Measurements from ENCODE around the gene TMCC2.

Gene TMCC2

DNA sequence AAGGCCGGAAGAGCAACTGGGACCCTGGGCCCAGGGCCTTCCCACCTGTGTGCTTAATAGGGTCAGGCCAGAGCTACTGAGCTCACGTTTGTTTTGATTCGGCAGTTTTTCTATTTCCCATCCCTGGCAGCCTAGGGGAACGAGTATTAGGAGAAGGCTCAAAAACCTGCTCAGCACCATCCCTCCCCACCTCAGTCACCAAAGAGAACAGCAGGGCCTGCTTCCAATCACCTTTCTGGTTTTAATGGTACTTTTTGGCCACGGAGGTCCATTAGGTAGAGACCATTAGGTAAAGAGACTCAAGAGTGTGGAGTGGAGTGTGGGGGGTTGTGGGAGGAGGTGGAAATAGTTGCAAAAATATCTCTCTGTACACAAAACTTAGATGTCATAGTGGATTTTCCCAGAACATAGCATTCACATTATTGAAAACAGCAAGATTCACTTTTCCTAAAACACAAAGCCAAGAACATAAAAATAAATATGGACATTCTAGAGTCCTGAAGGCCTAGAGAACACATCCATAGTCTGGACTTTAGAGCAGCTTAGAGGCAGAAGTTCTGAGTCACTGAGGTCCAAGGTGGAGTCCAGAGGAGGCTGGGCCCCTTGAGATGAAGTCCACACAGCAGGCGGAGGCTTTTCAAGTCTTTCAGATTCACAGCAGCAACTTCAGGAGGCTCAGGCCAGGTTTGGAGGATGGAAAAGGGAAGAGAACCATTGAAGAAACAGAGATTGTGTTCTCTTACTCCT is 74.3 kb downstream of the TMCC2 start:
- no peak for TF ChIP-seq GATA3 (IDR thresholded peaks at IDR 0.05; ENCODE audit: low read depth, low read length)
- TF ChIP-seq GATA2 (IDR thresholded peaks at IDR 0.05; ENCODE audit: low read depth, low read length) = no peak

DNA sequence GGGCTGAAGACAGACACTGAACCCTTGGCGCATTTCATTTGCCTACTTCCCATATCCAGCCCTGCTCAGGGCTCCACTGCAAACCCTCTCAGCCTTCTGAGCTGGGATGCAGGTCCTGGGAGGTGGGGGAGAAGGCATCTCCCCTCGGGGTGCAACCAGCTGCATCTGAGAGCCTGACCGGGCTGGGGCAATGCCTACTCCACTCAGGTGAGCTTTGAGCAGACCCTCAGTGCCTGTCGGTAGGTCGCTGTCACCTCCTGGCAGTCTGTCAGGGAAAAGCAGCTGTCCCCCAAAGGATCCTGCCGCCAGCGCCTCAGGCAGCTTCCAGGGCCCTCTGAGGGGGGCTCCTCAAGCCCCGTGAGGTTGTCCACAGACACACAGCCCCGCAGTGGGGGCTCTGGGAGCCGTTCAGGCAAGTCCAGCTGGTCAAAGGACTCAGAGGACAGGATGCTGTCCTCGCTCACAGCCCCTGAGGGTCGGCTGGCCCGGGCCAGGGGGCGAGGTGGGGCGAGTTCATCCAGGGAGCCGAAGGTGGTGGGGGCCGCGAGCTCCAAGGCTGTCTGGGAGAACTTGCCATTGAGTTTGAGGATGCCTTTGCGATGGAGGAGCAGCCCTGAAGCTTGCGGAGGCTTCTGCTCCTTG is 75.6 kb downstream of the TMCC2 start:
- TF ChIP-seq GATA2 (IDR thresholded peaks at IDR 0.05; ENCODE audit: low read depth, low read length) (no peak), GATA3 (IDR thresholded peaks at IDR 0.05; ENCODE audit: low read depth, low read length) (no peak)

DNA sequence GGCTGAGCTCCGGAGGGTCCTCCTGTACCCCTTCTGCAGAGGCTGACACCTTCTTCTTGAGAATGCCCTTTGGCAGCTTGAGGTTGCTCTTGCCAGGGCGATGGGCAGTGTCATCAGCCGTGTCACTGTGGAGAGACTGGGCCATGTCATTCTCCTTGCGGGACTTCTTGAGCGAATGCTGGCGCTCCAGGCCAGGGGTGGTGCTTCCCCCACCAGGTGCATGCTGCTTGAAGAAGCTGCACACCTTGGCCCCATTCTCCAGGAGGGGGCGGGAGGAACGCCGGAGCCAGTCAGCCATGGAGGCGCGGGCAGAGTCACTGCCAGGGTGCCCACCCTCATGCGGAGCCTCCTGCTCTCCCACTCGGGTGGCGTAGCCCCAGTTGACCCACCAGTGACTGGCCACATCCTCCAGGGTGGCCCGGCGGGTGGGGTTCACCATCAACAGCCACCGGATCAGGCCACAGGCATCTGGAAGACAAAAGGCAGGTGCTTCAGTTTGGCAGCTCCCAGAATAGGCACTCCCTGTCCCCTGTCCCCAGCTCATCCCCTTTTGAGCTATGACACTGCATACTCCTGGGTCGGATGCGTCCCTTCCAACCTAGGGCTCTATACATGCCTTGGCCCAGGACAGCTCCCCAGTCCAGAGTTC is 76.4 kb downstream of the TMCC2 start:
- TF ChIP-seq GATA2 (IDR thresholded peaks at IDR 0.05; ENCODE audit: low read depth, low read length) (no peak), GATA3 (IDR thresholded peaks at IDR 0.05; ENCODE audit: low read depth, low read length) (no peak)

DNA sequence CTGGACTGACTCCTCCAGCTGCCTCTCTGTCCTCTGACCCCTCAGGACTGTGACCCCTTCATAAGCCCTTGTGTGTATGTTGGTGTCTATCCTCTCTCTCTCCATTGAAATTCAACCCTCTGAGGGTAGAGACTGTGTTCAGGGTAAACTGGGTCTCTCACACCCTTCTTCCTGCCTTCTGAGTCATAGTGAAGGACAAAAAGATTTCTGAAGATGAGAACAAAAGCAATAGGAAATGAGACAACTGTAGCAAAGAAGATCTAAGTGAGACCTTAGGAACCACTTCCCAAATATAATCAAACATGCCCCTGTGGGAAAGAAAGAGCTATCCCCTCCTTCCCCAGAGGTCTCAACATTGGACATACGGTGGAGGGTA is 76.9 kb downstream of the TMCC2 start:
- TF ChIP-seq GATA3 (IDR thresholded peaks at IDR 0.05; ENCODE audit: low read depth, low read length) (no peak), GATA2 (IDR thresholded peaks at IDR 0.05; ENCODE audit: low read depth, low read length) (no peak)

DNA sequence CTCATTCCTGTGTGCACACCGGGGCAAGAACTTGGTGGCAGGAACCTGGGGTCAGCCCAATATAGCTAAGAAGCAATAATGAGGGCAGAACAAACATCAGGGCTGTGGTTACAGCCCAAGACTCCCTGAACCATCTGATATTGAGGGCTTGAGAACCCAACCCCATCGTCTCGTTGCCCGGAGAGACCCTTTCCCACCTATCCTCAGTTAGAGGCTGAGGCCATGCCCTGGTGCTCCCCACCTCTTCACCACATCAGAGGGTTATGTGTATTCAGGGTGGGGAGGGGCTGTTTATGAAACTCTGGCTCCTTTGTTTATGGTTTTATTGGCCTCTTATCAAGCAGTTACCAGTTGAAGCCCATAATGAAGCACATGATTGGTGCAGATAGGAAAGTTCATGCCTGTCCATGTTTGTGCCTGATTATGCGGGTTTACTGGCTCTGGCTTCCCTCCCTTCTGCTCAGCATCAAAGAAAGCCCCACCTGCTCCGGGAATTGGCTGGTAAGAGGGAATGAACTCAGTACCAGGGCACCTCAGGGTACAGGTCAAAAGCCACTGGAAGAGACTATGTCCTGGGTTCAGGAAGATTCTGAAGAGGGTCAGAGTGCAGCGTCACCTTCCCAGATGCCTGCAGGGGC is 79.3 kb downstream of the TMCC2 start:
- TF ChIP-seq GATA3 (IDR thresholded peaks at IDR 0.05; ENCODE audit: low read depth, low read length) = no peak
- no peak for TF ChIP-seq GATA2 (IDR thresholded peaks at IDR 0.05; ENCODE audit: low read depth, low read length)

DNA sequence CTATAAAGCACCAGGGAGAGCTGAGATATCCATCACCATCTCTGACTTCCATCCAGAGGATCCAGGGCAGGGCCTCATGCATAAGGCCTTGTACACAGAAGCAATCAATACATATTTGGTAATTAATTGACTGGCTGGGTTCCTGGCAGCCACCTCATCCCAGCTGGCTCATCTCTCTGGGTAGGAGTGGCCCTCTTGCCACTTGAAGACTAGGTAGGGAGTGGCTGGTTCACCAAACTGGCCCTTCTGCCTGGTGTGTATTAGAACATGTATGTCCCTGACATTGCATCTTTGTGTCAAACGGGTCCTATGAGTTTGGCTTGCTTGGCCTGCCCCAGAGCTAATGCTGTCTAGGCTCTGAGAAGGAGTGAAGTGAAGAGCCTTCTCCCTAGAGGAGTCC is 82.0 kb downstream of the TMCC2 start:
- no peak for TF ChIP-seq GATA2 (IDR thresholded peaks at IDR 0.05; ENCODE audit: low read depth, low read length)
- no peak for TF ChIP-seq GATA3 (IDR thresholded peaks at IDR 0.05; ENCODE audit: low read depth, low read length)

DNA sequence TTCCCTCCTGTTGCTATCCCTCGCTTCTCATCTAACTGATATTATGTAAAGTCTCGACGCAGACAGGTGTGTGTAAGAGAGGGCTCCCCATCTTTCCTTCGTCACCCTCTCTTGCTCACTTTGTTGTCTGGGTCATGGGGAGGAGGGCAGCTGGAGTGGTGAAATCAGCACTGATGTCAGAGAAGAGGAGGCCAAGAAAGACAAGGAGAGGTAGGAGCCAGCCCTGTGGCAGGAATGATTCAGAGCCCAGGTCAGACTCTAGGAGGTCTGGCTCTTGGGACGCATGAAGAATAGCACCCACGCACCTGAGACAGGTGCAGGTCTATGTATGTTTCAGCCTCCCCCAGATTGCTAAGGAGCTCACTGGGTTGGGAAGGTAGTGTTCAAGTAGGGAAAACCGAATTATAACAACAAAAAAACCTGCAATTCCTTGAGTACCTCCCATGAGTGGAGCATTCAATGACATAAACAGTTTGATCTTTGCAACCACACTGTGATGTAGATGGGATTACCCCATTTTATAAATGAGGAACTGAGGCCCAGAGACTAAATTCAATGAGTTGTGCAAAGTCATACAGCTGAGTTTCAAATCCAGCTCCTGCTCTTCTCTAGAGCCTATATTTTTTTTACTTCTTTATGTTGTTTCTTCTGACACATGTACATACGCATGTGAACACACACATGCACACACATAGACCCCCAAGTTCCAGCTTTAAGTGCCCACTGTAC is 83.4 kb downstream of the TMCC2 start:
- no peak for TF ChIP-seq GATA3 (IDR thresholded peaks at IDR 0.05; ENCODE audit: low read depth, low read length)

DNA sequence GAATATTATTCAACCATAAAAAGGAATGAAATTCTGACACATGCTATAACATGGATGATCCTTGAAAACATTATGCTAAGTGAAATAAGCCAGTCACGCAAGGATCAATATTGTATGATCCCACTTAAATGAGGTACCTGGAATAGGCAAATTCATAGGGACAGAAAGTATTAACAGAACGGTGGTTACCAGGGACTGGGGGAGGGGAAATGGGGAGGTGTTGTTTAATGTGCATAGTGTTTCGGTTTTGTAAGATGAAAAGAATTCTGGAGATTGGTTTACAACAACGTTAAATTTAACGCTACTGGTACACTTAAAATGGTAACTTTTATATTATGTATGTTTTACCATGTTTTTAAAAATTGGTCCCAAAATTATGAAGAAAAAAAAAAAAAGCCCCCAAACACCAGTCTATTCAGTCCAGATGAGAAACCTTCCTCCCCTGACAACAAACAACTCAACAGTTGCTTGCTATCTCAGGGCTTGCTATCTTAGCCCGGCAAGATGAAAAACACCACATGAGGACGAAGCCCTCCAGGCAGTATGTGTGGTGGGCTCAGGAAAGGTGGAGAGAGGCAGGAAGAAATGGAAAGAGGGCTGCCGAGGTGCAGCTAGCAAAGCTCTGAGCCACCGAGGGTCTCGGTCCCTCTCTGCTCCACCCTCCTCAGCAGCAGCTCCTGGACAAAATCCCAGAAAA is 85.3 kb downstream of the TMCC2 start:
- TF ChIP-seq GATA3 (IDR thresholded peaks at IDR 0.05; ENCODE audit: low read depth, low read length) (no peak), GATA2 (IDR thresholded peaks at IDR 0.05; ENCODE audit: low read depth, low read length) (no peak)

DNA sequence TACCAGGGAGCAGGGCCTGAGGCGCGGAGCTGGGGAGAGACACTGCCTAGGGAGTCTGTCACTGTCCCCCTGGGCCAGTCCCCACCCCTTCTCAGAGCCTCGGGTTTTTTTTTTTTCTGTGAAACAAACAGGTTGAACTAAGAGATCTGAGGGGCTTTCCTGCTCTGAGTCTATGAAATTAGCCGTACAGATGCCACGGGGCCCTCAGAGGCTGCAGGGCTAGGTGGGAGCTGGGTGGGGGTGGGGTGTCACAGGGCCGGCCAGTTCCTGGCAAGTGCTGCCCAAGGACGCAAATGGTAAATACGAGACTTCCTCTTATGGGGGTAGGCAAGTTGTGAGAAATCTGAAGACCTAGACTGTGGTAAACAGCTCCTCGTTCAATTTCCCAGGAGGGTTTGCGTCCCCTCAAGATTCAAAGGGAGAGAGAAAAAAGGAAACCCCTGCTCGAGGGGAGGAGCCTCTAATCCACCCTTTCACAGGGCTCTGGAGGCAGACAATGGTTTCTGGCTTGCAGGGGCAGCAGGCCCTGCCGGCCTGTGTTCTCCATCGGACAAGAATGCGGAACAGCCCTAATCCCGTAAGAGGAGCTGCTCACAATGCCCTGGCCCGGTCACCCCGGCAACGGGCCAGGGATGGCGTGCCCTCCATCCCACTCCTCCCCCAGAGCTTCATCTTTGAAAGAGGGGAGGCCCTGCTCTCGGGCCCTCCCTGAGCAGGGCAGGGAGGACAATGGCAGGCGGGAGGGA is 86.0 kb downstream of the TMCC2 start:
- no peak for TF ChIP-seq GATA3 (IDR thresholded peaks at IDR 0.05; ENCODE audit: low read depth, low read length)
- no peak for TF ChIP-seq GATA2 (IDR thresholded peaks at IDR 0.05; ENCODE audit: low read depth, low read length)

DNA sequence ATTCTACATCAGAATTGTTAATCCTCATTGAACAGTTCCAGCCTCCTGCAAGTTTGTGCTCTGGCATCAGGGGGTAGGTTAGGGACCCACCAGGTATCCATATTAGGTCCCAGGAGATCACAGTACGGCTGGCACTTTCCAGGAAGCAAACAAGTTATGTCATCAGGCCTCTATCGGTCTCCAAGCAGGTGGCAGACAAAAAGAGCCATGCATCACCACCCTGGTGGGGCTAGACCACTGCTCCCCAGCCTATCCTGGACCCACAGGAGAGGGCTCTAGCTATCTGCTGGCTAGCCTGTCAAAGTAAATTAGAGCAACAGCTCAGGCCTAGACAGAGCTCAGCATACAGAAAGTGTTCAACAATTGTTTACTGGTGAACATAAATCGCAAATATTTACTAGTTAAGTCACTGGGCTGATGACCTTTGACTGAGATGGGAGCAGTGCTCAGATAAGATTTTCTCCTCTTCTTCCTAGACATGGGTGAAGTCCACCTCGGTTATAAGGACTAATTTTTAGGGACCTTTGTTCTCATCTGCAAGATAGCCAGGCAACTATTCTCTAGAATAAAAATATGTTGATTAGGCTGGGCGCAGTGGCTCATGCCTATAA is 87.4 kb downstream of the TMCC2 start:
- TF ChIP-seq GATA3 (IDR thresholded peaks at IDR 0.05; ENCODE audit: low read depth, low read length) = no peak
- TF ChIP-seq GATA2 (IDR thresholded peaks at IDR 0.05; ENCODE audit: low read depth, low read length) = no peak

DNA sequence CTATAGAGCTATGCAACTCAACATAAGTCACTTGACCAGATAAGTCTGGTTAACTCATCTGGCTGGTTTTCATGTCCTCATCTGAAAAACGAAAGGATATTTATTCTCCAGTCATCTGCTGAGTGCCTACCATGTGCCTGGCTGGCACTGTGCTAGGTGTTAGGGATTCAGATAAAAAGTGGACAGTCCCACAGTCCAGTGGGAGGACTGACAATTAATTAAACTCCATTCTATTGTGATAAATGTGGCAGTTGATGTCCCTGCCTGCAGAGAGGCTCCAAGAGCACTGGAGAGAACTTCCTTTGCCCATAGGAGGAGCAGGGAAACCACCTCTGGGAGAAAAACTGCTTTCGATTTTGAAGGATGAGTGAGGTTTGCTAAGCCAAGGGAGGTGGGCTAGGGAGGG is 88.4 kb downstream of the TMCC2 start:
- TF ChIP-seq GATA3 (IDR thresholded peaks at IDR 0.05; ENCODE audit: low read depth, low read length) = no peak
- TF ChIP-seq GATA2 (IDR thresholded peaks at IDR 0.05; ENCODE audit: low read depth, low read length) = no peak

DNA sequence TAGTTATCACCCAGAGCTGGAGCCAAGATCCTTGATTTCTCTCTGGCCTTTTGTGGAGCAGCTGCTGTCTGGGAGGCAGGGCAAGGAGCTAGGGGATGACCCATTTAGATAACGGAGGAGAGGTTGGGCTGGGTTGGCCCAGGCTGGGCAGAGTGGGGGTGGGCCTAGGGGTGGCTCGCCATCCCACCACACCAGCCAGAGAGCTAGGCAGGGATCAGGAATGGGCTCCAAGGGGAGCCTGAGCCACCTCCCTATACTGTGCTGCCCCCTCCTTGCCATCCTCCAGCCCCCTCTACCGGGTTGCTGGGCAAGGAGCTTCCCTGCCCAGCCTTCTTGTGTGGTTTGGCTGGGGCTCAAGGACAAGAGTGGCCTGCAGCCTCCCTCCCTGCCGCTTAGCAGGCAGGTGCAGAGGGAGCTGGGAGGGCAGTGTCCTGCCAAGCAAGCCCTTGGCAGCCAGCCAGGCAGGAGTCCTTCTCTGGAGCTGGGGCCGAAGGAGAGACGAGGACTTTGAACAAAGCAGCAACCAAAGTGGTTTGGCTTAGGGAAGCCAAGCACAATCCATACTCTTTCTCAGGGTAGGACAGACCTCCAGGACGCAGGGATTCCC is 89.7 kb downstream of the TMCC2 start:
- TF ChIP-seq GATA2 (IDR thresholded peaks at IDR 0.05; ENCODE audit: low read depth, low read length) = peak; percentile 56; the same call in 1 of the 2 replicates
- TF ChIP-seq GATA3 (IDR thresholded peaks at IDR 0.05; ENCODE audit: low read depth, low read length) = no peak

Measured in SH-SY5Y (cell line).